GM21390 (cell line): ENCODE measurements around the gene EPG5.
A peak's percentile ranks its signal among the peaks of the same experiment; 100 is the strongest.
"Not testable (repeated sequence)": the region's sequence is repeated elsewhere in the genome, so short reads cannot be mapped to it uniquely, and the experiment has no call there.

Experiments
- ATAC-seq: cut with Tn5 transposase; IDR thresholded peaks from one replicate; pipeline ENCODE4 v1.9.1; 2021; ENCODE audit not compliant: unreplicated experiment

Gene EPG5

DNA sequence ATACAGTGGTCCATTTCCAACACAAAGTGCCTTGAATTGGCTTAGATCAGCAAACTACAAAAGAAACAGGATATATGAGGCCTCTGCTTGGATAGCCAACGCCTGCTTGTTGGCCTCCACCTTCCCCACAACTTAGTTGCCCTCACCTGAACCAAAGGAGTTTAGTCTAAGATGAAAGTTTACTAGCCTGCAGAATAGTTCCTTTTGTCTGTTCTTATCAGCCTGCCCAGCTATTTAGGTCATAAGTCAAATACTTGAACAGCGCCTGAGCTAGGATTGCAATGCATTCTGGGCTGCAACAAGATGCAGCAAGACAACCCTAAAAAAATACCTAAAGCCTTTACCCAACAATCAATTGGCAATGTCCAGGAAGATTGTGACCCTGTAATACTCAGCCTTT, 13.1 kb upstream of the EPG5 start:
- ATAC-seq: no peak

DNA sequence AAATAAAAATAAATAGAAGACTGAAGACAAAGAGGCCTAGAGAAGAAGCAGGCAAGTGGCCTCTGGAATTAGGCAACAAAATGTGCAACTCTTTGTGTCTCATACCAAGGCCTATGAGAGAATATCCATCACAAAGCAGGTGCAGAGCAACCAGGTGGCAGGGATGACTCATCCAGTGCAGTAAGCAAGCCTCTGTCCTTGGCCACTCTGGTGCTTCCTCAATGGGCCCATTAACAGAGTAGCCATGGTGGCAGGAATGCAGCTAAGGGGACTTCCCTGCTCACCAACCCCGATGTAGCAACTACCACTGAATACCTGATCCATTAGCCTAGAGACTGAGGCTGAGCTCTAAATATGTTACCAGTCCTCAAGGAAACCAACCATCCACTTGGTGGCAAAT, 11.0 kb upstream of the EPG5 start:
- no peak for ATAC-seq

DNA sequence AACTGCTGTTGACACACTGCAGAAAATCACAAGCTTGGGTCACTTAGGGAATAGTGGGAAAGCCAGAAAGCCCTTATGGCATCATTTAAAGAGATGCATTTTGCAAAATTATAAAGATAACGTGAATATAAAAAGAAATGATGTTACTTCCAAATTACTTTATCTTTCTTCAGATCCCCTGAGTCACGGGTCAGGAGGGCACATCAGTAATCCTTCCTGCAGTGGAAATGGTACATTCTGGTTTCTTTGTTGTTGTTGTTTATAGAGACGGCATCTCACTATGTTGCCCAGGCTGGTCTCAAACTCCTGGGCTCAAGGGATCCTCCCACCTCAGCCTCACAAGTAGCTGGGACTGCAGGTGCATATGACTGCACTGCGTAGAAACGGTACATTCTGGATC, 9.8 kb upstream of the EPG5 start:
- ATAC-seq: no peak

DNA sequence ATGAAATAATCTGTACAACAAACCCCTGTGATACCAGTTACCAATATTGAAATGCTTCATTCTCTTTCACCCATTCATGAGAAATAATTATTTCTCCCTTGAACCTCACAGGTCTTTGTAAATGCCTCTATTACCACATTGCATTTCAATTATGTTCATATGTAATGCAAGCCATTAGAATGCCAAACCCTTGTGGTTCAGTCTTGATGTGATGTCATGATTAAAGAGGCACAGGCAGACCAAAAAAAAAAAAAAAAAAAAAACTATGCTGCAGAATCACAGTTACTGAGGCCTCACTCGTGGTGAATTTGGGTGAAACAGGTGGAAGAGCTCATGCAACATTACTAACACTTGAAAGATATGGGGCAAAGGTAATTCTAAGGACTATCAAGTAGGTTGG, 9.4 kb upstream of the EPG5 start:
- no peak for ATAC-seq

DNA sequence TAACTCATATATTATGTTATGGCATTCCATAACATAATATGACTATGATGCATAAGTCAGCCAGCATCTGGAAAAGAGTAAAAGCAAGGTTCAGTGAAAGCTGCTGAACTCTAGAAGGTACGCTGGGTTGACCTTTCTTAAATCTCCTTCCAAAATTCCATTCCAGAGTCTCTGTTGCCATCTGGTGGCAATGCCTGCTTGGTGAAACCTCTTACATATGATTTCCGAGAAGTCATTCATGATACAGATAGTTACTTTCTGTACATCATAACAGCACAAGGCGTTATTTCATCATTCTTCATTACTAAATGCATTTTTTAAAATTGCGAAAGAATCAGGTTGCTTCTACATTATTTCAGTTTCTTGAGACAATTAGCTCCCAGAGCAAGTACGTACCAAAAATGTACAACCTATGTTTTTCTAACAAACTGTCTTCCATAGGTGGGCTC, 7.0 kb upstream of the EPG5 start:
- no peak for ATAC-seq

DNA sequence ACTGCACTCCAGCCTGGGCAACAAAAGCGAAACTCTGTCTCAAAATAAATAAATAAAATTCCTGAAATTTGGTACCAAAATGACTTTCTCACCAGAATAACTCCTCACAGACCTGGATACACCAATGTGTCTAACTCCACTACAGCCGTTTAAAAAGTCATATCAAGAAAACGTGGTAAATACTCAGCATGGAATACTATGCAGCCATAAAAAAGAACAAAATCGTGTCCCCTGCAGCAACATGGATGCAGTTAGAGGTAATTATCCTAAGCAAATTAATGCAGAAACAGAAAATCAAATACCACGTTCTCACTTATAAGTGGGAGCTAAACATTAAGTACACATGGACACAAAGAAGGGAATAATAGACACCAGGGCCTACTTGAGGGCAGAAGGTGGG, 2.2 kb downstream of the EPG5 start:
- ATAC-seq: not testable (repeated sequence)

DNA sequence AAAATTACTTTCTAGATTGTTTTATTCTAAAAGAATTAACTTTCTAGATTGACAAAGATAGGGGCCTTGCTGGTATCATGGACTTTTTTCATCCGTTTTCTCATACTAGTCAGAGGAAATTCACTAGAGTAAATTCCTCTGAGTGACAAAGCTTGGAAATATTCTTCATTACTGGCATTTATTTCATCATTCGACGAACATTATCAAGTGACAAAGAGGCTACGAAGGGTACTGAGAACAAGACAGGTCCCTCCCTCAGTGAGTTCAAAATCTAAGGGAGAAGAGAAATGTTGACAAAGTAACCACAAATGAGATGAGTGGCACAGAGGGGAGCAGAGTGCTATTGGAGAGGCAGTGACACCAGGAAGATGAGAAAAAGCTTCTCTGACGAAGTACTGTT, 4.3 kb downstream of the EPG5 start:
- no peak for ATAC-seq

DNA sequence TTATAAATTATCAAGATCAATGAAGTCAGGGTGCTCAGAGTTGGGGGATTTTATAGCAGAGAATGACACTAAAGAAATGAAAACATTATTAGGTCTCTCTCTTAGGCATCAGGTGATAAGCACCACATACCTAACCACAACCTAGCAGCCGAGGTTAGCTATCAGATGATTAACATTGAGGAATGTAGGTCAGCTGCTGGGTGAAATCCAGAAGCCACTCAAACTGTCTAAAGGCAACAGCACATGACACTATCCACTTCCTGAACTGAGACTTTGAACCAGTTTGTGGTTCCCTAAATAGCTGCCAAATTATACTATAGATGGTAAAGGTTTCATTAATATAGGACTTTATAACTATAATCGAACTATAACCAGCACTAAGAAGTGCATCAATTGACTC, 4.7 kb downstream of the EPG5 start:
- no peak for ATAC-seq

DNA sequence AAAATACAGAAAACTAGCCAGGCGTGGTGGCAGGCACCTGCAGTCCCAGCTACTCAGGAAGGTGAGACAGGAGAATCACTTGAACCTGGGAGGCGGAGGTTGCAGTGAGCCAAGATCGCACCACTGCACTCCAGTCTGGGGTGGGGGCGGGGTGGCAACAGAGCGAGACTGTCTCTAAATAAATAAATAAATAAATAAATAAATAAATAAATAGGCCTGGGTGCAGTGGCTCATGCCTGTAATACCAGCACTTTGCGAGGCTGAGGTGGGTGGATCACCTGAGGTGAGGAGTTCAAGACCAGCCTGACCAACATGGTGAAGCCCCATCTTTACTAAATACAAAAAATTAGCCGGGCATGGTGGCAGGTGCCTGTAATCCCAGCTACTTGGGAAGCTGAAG, 7.6 kb downstream of the EPG5 start:
- not testable (repeated sequence) for ATAC-seq

DNA sequence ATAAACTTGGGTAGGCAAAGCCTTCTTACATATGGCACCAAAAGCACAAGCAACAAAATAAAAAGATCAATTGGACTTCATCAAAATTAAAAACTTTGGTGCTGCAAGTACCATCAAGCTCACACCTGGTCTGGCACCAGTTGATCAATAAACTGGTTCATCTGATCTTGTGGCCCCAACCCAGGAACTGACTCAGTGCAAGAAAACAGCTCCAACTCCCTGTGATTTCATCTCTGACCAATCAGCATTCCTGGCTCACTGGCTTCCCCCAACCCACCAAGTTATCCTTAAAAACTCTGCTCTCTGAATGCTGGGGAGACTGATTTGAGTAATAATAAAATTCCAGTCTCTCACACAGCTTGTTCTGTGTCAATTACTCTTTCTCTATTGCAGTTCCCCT, 8.4 kb downstream of the EPG5 start:
- ATAC-seq: no peak

DNA sequence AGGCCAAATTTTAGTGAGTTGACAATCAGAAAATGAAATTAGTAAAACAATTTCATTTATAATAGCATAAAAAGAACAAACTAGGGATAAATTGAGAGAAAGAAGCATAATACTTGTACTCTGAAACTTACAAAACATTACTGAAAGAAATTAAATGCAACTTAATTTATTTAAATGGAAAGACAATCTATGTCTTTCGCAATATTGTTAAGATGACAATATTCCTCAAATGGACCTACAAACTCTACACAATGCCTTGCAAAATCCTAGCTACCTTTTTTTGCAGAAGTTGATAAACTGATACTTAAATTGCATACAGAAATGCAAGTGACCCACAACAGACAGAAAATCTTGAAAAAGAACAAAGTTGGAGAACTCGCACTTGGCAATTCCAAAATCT, 9.1 kb downstream of the EPG5 start:
- no peak for ATAC-seq

DNA sequence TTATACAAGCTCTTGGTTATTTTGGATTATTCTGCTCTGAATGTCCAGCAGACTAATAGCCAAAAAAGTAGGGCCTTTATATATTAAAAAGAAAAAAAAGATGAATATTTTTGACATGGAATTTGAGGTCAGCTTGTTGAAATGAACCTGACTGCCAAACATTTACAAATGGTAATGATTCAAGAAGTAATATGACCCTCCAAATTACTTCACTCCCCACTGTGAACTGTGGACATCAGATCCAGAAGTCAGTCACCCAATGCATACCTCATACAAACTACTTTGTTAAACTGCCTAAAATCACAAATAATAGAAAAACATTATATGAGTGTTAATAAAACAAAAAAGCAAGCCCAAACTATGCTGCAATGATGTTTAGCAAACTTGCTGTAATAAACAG, 10.0 kb downstream of the EPG5 start:
- no peak for ATAC-seq

DNA sequence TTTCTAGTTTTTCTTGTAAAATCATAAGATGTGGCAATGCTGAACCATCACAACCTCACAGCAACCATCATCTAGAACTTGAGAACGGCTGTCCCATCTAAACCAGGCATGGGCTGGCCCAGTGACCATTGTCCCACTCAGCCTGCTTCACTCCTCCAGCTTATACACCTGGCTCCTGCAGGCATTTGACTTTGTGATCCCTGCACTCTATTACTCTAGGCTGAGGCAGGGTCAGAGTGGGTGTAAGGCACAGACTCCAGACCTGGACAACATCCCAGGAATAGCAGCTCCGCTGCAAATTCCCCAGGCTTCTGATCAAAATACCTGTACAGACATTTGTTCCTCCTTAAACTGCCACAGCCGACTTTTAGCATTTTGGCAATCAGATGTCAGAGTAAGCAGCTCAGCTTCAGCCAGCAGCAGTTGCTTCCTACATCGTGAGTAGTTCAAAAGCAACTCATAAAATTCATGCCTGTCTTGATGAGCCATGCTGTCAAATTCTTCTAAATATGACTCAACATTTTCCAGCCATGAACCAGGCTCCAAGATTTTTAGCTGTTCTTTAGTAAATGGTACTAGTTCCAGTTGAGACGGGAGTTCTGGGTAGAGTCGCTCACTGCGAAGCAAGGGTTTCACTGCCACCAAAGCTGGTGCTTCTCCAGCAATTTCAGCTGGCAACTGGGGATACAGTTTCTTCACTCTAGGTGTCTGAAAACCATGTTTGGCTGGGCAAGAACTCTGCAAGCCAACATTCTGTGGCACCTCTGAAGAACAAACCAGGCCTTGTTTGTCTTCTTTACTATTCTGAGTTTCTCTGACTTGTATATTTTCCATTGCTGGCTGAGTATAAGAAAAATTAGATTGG, 12.8 kb downstream of the EPG5 start:
- no peak for ATAC-seq

DNA sequence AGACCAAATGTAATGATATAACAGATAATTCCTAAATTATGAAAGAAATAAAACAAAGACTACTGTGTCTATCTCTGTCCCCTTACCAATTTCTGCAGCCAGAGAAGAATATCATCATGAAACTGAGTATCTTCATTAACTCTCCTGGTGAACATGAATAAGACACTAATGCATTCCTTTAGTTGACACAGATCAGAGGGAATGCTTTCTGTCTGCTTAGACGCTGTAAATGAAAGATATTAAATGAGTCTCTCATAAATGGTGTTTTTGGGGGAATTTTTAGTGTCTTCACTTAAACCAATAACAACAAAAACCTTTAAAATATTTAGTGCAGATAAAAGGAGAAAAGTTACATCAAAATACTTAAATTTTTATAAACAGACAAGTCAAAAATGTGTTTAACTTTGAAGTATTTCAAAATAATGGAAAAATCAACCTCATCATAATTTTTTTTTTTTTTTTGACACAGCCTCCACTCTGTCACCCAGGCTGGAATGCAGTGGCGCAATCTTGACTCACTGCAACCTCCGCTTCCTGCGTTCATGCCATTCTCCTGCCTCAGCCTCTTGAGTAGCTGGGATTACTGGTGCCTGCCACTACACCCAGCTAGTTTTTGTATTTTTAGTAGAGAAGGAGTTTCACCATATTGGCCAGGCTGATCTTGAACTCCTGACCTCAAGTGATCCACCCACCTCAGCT, 16.0 kb downstream of the EPG5 start:
- ATAC-seq: no peak

DNA sequence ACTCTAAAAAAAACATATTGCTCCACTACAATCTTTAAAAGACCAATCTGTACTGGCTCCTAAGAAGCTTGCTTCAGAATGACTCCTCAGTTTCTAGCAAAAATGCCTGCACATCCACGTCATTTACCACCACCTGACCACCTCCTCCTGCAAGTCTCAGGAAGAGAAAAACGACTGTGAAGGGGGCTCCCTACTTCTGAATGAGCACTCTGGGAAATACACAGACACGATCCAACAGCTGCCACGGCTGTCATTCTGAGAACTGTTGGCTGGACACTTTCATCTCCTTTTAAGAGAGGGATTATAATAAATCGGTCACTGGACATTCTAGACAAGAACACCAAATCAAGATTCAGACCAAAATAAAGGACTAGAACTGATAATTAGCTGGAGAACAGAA, 21.5 kb downstream of the EPG5 start:
- no peak for ATAC-seq

DNA sequence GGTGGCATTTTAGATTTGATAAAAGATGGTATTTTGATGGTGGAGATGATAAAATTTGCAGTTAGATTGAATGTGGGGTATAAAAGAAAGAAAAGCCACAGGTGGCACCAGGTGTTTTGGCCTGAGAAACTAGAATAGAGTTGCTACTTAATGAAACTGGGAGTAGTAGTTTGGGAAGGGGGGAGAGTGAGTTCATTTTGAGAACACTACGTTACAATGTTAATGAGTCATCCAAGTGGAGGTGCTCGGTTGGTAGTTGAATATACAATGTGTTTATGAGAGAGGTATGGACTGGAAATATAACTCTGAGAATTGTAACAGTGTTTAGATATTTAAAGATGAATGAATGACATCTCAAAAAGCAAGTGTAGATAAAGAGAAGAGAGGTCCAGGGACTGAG, 26.4 kb downstream of the EPG5 start:
- peak; percentile 51 for ATAC-seq

DNA sequence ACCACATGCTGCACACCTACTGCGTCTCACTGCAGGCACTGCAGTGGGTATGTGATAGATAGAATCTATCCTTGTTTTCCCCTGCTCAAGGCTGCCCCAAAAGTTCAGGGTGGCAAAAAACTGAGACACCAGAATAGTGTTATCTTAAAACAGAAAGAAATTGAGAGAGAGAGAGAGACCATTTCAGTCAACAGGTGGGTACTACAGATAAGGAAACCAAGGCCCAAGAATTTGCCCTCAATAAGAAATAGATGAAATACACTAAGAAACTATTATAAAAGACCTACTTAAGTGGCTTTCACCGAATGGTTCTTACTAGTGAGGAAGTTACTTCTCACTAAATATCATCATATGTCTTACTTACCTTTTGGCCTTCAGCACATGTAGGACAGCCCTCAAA, 27.9 kb downstream of the EPG5 start:
- ATAC-seq: no peak

DNA sequence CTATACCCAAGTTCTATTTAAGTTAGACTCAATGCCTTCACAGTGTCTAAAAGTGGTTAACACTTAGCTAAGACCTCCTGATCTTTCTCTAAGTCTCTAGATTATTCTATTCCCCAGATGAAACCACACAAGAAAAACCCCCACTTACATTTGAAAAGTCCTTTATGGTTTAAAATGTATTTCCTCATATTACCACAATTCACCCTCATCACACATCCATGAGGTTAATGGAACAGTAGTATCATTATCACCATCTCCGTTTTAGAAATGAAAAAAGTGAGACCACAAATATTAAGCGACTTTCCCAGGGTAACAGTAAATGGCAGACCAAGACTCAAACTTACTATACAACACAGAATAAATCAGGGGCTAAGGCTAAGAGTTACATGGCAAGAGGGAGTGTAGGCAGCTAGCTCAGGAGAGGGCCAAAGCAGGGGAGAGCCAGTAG, 28.6 kb downstream of the EPG5 start:
- no peak for ATAC-seq

DNA sequence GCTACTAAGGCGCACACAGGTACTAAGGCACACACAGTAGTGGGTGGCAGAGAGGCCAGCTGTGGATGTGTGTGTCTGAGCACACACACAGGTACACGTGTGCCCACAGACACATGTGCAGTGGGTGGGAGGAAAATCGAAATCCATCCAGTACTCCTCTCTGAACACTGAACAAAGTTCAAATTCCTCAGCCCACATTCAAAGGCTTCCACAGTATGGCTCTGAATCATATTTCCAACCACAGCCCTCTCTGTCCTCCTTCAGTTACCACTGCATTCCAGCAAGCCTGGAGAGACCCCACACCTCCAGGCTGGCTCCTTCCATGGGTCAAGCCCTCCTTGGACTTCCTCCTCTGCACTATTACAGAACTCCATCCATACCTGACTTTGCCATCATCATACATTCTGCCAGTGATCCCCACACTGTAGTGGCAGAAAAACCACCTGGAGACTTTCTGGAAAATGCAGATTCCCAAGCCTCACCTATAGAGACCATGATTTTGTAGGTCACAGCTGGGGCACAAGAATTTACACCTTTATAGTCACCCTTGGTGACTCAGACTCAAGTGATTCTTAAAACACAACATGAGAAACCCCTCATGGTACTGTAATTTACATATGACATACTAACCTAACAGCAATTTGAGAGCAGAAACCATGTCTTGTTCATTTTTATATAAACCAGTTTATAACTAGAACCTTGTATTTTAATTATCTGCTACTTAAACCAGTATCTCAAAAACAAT, 31.4 kb downstream of the EPG5 start:
- ATAC-seq: no peak

DNA sequence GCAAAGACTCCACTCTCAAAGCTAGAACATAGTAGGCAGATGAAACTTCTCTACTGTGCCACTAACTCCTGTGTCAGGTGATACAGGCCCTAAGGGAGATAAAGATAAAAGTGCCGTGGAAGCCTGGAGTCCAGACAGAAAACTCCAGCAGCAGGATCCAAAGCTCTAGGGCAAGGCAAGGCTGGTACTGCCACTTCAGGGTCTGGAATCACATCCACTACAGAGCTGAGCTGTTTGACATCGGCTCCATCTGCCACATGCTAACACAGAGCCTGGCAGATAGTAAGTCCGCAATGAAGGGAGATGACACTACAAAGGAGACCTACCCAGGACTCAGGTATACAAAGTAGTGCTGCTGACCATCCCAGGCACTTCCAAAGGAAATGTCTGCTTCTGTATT, 34.4 kb downstream of the EPG5 start:
- ATAC-seq: no peak

DNA sequence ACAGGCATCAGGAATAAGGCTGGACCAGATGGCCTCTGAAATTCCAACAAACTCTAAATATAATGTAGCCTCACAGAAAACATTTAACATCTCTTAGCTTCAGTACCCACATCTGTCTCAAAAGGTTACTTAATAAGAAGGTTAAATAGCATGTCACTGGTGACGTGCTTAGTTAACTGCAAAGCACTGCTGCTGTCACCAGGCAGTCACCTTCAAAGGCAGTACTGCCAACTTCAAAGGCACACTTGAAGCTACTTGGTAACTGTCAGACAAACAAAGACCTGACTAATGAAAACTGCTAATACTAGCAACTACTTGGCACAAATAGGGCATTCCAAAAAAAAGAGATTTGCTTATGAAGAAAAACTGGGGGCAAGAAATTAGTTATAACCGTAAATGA, 36.2 kb downstream of the EPG5 start:
- ATAC-seq: no peak

DNA sequence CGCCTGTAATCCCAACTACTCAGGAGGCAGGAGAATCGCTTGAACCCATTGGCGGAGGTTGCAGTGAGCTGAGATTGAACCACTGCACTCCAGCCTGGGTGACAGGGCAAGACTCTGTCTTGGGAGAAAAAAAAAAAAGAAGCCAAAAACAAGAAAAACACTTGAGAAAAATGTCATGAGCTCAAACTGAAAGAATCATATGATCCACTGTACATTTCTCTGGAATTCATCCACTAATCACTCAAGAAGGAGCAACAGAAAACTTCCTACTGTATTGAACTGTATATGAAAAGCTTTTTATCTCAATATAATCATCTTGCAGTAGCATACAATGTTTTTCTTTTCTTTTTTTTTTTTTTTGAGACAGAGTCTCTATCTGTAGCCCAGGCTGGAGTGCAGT, 40.4 kb downstream of the EPG5 start:
- ATAC-seq: no peak
